Skeletal muscle satellite cell (primary cell): ENCODE results near the gene PFN3.
A peak's percentile ranks its signal among the peaks of the same experiment; 100 is the strongest.

Source experiments
- H3K27me3 ChIP-seq: 2 replicates; pipeline ENCODE4 v1.7.0; 2013; ENCODE audit warnings: low read length; ENCODE audit not compliant: control insufficient read depth, insufficient read depth
- H3K36me3 ChIP-seq: 2 replicates; pipeline ENCODE4 v1.7.0; 2013; ENCODE audit warnings: mild to moderate bottlenecking, control low read depth, low read length; ENCODE audit not compliant: insufficient read depth
- H3K4me1 ChIP-seq: 2 replicates; pipeline ENCODE4 v1.7.0; 2013; ENCODE audit warnings: low read length; ENCODE audit not compliant: control insufficient read depth, insufficient read depth
- H3K4me2 ChIP-seq: 2 replicates; pipeline ENCODE4 v1.7.0; 2013; ENCODE audit warnings: mild to moderate bottlenecking, low read length
- H3K4me3 ChIP-seq: 2 replicates; pipeline ENCODE4 v1.7.0; 2013; ENCODE audit warnings: low read length
- H3K9ac ChIP-seq: 2 replicates; pipeline ENCODE4 v1.7.0; 2013; ENCODE audit warnings: mild to moderate bottlenecking, low read depth, low read length, moderate library complexity
- H3K9me3 ChIP-seq: replicated peaks from 2 replicates; pipeline ENCODE4 v1.7.0; 2013; ENCODE audit warnings: mild to moderate bottlenecking, control low read depth, low read length

The PFN3 gene

GRCh38 chr5:177412603-177413233 is 12.3 kb upstream of the PFN3 start:
- H3K4me1 ChIP-seq: no peaks in the 10 kb centered on the region
- no peak overlapping the region for H3K4me3 ChIP-seq
- H3K9ac ChIP-seq: no peak overlapping the region
- no peaks in the 10 kb centered on the region for H3K36me3 ChIP-seq
- H3K27me3 ChIP-seq: peaks cover 38% of the 10 kb centered on the region
- H3K9me3 ChIP-seq: no peaks in the 10 kb centered on the region
- no peak overlapping the region for H3K4me2 ChIP-seq

GRCh38 chr5:177410575-177410974 is 10.1 kb upstream of the PFN3 start:
- no peaks in the 10 kb centered on the region for H3K36me3 ChIP-seq
- H3K4me3 ChIP-seq: no peak overlapping the region
- peaks cover 47% of the 10 kb centered on the region for H3K27me3 ChIP-seq
- no peak overlapping the region for H3K9ac ChIP-seq
- H3K9me3 ChIP-seq: no peaks in the 10 kb centered on the region
- no peaks in the 10 kb centered on the region for H3K4me1 ChIP-seq
- H3K4me2 ChIP-seq: no peak overlapping the region

- H3K4me2 ChIP-seq: no peak within 1 kb of the TSS
- H3K9ac ChIP-seq: no peak within 1 kb of the TSS
- no peak within 1 kb of the TSS for H3K4me3 ChIP-seq
- no peaks in the 10 kb centered on the region for H3K9me3 ChIP-seq
- peaks cover 53% of the 10 kb centered on the region for H3K27me3 ChIP-seq
- H3K36me3 ChIP-seq: no peaks in the 10 kb centered on the region
- H3K4me1 ChIP-seq: peaks cover 9% of the 10 kb centered on the region
Measured at GRCh38 chr5:177409043-177409801, 8.8 kb upstream of the PFN3 start, which contains the start of gene F12. TSS of gene F12 (minus strand) at chr5:177409564. CDS start at chr5:177409527, 37 bp downstream.

GRCh38 chr5:177405805-177406204 is 5.3 kb upstream of the PFN3 start:
- Histone ChIP-seq H3K4me2 (no peak overlapping the region), H3K9me3 (no peaks in the 10 kb centered on the region), H3K4me1 (peaks cover 30% of the 10 kb centered on the region), H3K4me3 (no peak overlapping the region), H3K27me3 (peaks cover 53% of the 10 kb centered on the region), H3K9ac (no peak overlapping the region), H3K36me3 (no peaks in the 10 kb centered on the region)

- no peak overlapping the region for H3K4me2 ChIP-seq
- no peaks in the 10 kb centered on the region for H3K9me3 ChIP-seq
- H3K27me3 ChIP-seq: peaks cover 58% of the 10 kb centered on the region
- H3K36me3 ChIP-seq: no peaks in the 10 kb centered on the region
- H3K9ac ChIP-seq: no peak overlapping the region
- peaks cover 33% of the 10 kb centered on the region for H3K4me1 ChIP-seq
- H3K4me3 ChIP-seq: no peak overlapping the region
Measured at GRCh38 chr5:177405312-177405711, 4.9 kb upstream of the PFN3 start.

- peak overlapping the region; percentile 76 for H3K4me3 ChIP-seq
- no peaks in the 10 kb centered on the region for H3K9me3 ChIP-seq
- peaks cover 64% of the 10 kb centered on the region for H3K27me3 ChIP-seq
- H3K4me1 ChIP-seq: peaks cover 38% of the 10 kb centered on the region
- H3K4me2 ChIP-seq: peak overlapping the region; percentile 97
- H3K36me3 ChIP-seq: no peaks in the 10 kb centered on the region
- H3K9ac ChIP-seq: peak overlapping the region; percentile 63
Measured at GRCh38 chr5:177404641-177405179, 4.2 kb upstream of the PFN3 start.

GRCh38 chr5:177403792-177404640 is 3.6 kb upstream of the PFN3 start:
- peak overlapping the region; percentile 63 for H3K9ac ChIP-seq
- no peaks in the 10 kb centered on the region for H3K36me3 ChIP-seq
- H3K4me3 ChIP-seq: peak overlapping the region; percentile 76
- peak overlapping the region; percentile 97 for H3K4me2 ChIP-seq
- peaks cover 38% of the 10 kb centered on the region for H3K4me1 ChIP-seq
- H3K27me3 ChIP-seq: peaks cover 65% of the 10 kb centered on the region
- H3K9me3 ChIP-seq: no peaks in the 10 kb centered on the region

GRCh38 chr5:177403102-177403791 is 2.8 kb upstream of the PFN3 start:
- Histone ChIP-seq H3K4me1 (peaks cover 38% of the 10 kb centered on the region), H3K36me3 (no peaks in the 10 kb centered on the region), H3K4me3 (peak overlapping the region; percentile 76), H3K4me2 (peak overlapping the region; percentile 97), H3K9ac (peak overlapping the region; percentile 63), H3K9me3 (no peaks in the 10 kb centered on the region), H3K27me3 (peaks cover 67% of the 10 kb centered on the region)

- H3K9ac ChIP-seq: no peak overlapping the region
- H3K36me3 ChIP-seq: no peaks in the 10 kb centered on the region
- peaks cover 38% of the 10 kb centered on the region for H3K4me1 ChIP-seq
- H3K27me3 ChIP-seq: peaks cover 69% of the 10 kb centered on the region
- no peak overlapping the region for H3K4me3 ChIP-seq
- peak overlapping the region; percentile 97 for H3K4me2 ChIP-seq
- no peaks in the 10 kb centered on the region for H3K9me3 ChIP-seq
Measured at GRCh38 chr5:177402271-177403043, 2.0 kb upstream of the PFN3 start.

GRCh38 chr5:177397875-177398390 is 2.5 kb downstream of the PFN3 start:
- H3K4me3 ChIP-seq: no peak overlapping the region
- peaks cover 67% of the 10 kb centered on the region for H3K27me3 ChIP-seq
- no peaks in the 10 kb centered on the region for H3K36me3 ChIP-seq
- H3K9ac ChIP-seq: no peak overlapping the region
- no peak overlapping the region for H3K4me2 ChIP-seq
- H3K9me3 ChIP-seq: no peaks in the 10 kb centered on the region
- H3K4me1 ChIP-seq: peaks cover 17% of the 10 kb centered on the region
